Right ventricle myocardium superior (tissue), 1 donor: ENCODE results near the gene TEX36. TPM values are rescaled to one million over a fixed set of nuclear protein-coding genes. Genes with fewer than 3 reads are reported as not detected.
"Not testable (repeated sequence)": the region's sequence is repeated elsewhere in the genome, so short reads cannot be mapped to it uniquely, and the experiment has no call there.

Experiments used
- ATAC-seq: fragments of 200-7000 bp; cut with Tn5 transposase; one replicate; pipeline ENCODE4 v1.9.1; 2020; ENCODE audit warnings: mild to moderate bottlenecking; ENCODE audit not compliant: poor library complexity
- DNase-seq: peaks from one replicate; pipeline ENCODE4 v3.0.0-alpha.2; 2020
- intact Hi-C: fragments of 100-400 bp; cut with DNase I; formaldehyde crosslinking; loops from one replicate; pipeline ENCODE4 v1.11.2; 2022
- total RNA-seq: library from RNA; stranded (reverse); fragmentation: NEBNext Ultra II Directional; extraction: Animal tissue kit (Norgen Biotek cat#: 25700); gene quantifications from one replicate; pipeline ENCODE4 v1.2.1, GENCODE V29; 2021
- donor health status: DM: no; HTN: yes; CAD: no; lungs with severe emphysema.

The TEX36 gene
- total RNA-seq, 1 donor from 2014 or later: not detected

- no peak for DNase-seq
- intact Hi-C loops: no loop called here
- ATAC-seq: no peak
Measured at GRCh38 chr10:125693524-125693847, 10.5 kb upstream of the TEX36 start.

GRCh38 chr10:125692601-125693523 lies 9.9 kb upstream of the TEX36 start:
- ATAC-seq (no peak), DNase-seq (no peak)
- intact Hi-C loops: no loop called here

GRCh38 chr10:125692196-125692595 lies 9.2 kb upstream of the TEX36 start:
- intact Hi-C loops: no loop called here

GRCh38 chr10:125691160-125691981 lies 8.4 kb upstream of the TEX36 start:
- ATAC-seq: no peak
- DNase-seq: no peak
- intact Hi-C loops: no loop called here

More at GRCh38 chr10:125692196-125692595, 9.2 kb upstream of the TEX36 start:
- ATAC-seq (no peak), DNase-seq (no peak)

DNA sequence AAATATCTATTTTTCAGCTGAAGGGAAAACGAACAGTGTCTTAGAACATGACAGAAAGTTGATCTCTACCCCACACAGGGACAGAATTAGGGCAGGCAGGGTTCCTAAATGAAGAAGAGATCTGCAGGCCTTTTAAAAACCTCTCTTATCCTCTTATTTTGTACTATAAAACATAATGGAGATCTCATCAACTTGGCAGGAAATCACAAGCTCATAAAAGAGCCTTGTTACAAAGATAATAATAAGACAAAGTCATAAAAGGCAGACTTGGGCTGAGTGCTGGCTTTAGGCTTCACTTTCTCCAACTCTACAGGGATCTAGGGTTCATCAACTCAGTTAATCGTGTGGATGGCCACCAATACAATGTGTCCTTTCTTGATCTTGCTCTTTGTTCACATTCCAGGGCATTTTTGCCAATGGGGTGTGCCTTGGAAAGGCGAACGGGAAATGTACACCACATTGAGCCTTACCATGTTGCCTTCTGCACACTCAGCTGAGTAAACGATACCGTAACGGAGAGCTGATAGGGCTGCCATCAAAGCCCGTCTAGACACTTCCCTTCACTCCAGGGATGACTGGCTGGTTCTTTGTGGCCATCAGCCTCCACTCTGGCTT lies 7.1 kb upstream of the TEX36 start:
- intact Hi-C loops: no loop called here
- DNase-seq: no peak
- no peak for ATAC-seq

DNA sequence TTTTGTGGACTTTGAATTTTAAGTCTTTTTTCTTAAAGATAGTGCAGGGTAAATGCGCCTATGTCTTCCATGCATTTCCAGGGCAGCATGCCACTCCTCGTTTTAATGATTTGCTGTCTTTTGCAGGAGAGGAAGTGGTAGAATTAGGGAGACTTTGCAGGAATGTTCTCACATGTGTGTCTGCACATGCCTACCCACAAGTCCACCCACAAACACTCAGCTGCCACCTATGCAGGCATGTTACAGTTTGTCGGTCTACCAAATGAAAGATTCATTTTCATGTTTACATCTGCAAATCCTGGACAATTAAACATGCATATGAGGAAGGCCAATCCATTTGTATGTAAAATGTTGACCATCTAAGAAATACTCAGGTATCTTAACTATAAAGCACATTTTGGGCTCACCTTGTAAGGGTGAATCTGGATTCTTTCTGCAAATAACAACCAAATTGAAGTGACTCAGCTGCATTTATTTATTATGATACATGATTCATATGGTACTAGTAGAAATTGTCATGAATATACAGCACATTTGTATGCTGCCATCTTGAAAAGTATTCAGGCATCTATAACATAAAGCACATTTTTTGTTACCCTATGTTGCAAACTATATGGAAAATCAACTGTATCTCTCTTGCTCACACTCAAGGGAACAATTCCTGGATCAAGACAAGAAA lies 4.7 kb upstream of the TEX36 start:
- intact Hi-C loops: no loop called here
- DNase-seq: no peak
- no peak for ATAC-seq

DNA sequence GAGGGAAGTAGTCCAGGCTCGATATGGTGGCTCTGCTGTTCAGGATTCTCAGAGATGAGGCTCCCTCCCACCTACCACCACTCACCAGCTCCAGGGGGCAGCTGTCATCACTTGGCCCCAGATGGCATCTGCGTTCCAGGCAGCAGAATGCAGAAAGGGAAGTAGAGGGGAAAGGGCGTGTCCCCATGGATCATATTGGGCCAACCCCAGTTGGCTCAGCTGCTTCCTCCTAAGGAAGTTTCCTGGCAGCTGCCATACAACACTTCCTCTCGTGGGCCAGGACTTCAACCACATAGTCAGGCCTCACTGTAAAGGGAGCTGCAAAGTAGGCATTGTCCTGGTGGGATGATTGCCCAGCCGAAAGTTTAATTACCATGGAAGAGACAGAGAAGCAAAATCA lies 1.6 kb upstream of the TEX36 start:
- DNase-seq: peak; percentile 53
- intact Hi-C loops: no loop called here
- peak; percentile 60 for ATAC-seq

DNA sequence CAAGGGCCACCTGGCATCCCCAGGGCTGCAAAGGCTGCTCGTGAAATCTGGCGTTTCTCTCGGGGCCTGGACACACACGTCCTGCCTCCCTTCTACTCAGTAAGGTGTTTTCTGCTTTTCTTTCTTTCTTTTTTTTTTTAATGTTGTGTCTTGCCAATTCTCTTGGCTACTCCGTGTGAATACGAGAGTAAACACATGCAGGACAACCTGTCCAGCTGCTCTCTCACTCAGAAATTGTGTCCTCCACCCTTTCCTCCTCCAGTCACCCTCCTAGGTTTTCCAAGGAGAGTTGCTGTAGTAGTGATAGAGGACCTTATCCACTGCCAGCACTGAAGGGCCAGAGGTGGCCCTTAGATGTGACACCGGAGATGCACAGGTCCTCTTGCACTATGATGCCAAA lies 858 bp upstream of the TEX36 start:
- ATAC-seq: no peak
- DNase-seq: no peak
- intact Hi-C loops: no loop called here

DNA sequence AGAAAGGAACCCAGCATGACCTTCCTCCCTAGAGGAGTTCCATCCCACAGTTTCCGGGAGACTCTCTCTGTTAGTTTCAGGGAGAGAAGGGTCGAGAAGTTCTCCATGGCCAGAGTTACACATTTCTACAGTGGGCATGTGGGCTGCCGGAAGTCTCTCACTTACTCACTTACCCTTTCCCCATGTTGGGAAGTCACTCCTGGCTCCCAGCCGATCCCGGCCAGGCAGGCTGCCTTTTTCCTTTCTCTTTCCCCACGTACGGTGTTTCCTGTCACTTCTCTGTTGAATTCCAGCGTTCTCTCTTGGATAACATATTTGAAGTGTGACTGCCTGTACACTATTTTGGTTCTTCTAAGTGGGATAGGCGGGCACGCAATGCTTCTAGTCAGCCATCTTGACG lies 3.5 kb downstream of the TEX36 start:
- intact Hi-C loops: no loop called here
- ATAC-seq (no peak), DNase-seq (no peak)

- ATAC-seq (no peak), DNase-seq (no peak)
- intact Hi-C loops: no loop called here
Measured at GRCh38 chr10:125672884-125673283, 10.1 kb downstream of the TEX36 start.

DNA sequence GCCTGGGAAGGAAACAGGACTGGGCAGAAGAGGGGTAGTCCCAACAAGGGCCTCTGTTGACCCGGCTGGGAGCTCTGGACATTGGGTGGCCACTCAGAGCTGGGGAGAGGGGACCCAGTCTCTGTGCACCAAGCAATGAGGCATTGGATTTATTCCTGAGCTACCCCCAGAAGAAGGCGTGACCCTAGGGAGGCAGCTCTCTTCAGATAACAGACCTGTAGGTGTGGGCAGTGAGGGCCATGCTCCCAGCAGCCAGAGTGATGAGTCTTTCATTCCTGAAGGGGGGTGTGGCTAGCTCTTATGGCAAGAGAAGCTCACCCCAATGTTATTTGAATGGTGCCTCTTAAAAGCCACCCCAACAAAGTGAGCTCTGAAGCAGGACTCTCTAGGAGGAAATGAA lies 20.4 kb downstream of the TEX36 start:
- ATAC-seq: no peak
- DNase-seq: no peak
- intact Hi-C loops: no loop called here

DNA sequence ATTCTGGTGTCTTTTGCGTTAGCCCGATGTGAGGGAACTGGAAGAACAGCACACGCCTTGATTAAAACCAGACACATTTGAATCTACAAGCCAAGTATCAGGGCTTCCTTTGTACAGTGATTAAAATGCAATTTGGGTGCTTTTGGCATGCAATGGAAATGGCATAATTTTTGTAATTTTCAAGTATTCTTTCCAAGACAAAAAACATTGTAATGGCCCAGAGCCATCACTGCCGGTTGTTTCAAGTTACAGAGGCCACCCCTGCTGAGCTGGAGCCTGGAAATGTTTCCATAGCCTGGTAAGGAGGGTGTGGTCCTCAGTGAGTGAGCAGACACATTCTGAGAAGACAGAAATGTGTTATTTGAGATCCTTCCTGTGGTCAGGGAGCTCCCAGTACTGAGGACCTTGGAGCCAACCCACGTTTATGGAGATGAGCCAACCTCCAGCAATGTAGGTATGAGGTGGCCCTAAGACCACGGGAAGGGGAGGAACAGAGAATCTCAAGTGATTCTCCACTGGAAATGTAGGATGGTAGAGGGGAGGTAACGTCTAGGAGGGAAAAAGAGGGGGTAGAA lies 20.9 kb downstream of the TEX36 start:
- DNase-seq (no peak), ATAC-seq (no peak)
- intact Hi-C loops: no loop called here

GRCh38 chr10:125661431-125661940 lies 21.5 kb downstream of the TEX36 start:
- DNase-seq: no peak
- intact Hi-C loops: no loop called here
- no peak for ATAC-seq

DNA sequence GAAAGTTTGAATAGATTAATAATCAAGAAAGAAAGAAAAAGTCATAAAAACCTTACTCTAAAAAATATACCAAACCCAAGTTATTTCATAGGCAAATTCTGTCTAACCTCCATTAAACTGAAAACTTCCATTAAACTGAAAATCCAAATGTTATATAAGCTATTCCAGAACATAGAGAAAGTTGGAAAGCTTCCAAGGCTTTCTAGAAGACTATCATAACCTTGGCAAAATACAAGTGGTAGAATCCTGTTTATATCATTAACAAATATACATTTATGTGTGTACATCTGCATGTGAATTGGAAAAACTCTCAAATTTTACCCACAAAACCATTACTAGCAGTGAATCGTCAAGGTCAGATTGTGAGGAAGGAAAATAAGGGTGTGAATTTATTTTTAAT lies 23.9 kb downstream of the TEX36 start:
- intact Hi-C loops: no loop called here
- DNase-seq: no peak
- no peak for ATAC-seq

GRCh38 chr10:125656523-125656922 lies 26.4 kb downstream of the TEX36 start:
- ATAC-seq (no peak), DNase-seq (no peak)
- intact Hi-C loops: no loop called here

DNA sequence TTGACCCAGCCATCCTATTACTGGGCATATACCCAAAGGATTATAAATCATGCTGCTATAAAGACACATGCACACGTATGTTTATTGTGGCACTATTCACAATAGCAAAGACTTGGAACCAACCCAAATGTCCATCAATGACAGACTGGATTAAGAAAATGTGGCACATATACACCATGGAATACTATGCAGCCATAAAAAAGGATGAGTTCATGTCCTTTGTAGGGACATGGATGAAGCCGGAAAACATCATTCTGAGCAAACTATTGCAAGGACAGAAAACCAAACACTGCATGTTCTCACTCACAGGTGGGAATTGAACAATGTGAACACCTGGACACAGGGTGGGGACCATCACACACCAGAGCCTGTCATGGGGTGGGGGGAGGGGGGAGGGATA lies 29.9 kb downstream of the TEX36 start:
- intact Hi-C loops, ATAC-seq, DNase-seq: not testable (repeated sequence)

- no peak for DNase-seq
- intact Hi-C loops: no loop called here
- no peak for ATAC-seq
Measured at GRCh38 chr10:125646311-125646710, 36.7 kb downstream of the TEX36 start.

DNA sequence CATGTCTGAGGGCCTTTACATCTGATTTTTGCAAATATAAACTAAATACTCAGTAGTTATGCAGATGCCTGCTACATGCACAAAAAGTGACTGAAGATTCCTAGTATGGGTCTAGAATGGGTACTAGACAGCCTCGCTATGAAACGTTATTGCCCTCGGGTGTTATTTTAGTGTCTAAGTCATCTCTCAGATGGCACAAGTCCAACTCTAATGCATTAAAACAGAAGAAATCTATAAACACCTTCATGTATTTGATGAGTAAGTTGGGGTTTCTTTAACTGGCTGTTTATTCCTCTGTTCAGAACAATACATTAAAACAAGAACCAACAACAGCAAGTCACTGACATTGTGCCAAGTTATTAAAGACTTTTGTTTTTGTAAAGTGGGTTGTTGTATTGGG lies 41.6 kb downstream of the TEX36 start:
- intact Hi-C loops: no loop called here
- ATAC-seq: no peak
- no peak for DNase-seq

DNA sequence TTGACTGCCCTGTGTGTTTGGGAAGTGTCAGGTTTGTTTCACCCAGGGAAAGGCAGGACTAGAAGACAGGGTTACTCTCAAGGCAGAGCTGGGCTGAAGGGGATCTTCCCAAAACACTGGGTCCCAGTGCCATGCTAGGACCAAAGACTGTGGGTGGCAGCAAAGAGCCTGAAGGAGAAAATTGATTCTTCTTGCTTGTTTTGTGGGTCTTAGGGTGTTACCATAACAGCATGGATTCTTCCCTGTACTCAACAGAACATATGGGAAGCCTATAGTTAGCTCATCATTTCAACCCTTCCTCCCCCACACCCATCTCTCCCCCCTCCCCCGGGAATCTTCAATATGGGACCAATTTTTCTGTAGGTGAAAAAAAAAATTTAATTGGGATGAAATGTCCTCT lies 42.3 kb downstream of the TEX36 start:
- DNase-seq (no peak), ATAC-seq (no peak)
- intact Hi-C loops: no loop called here
